ENCODE results near the gene ATP2B2. TPM values are rescaled to one million over a fixed set of nuclear protein-coding genes. Genes with fewer than 3 reads are reported as not detected.

ATP2B2 gene
- total RNA-seq (not detected in 2 replicates), polyA plus RNA-seq (not detected in 2 replicates), polyA minus RNA-seq (not detected in 2 replicates)
- total RNA-seq (2013), result 0.07 TPM

DNA sequence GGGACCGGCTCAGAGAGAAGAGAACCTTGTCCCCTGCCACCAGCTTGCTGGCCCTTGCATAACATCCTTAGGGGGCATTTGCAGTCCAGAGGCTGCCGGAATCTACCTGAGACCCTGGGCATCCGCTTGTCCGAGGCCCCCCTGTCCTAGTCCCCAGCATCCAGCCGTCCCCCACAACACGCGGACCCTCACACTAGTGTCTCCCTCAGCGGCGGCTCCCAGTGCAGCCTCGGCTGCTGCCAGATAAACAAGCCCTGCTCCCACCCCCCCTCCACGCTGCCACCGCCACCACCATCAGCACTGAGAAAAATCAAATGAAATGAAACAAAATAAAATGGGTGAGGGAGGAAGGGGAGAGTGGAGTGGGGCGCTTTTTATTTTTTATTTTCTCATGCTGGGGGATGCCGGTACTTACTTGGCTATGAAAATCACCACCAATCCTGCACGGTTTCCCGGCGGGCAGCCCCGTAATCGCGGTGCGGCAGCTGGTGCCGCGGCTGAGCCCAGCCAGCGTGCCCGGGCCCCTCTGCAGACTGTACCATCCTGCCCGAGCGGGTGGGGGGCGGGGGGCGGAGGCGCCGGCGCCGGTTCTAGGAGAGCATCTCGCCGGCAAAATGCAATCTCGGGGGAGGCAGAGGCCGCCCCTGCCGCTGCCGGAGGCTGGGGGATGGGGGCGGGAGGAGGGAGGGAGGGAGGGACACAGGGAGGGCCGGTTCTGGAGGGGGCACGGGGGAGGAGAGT, at the start of gene ATP2B2:
TSS of gene ATP2B2 (minus strand) at position 537 of the 741 bp plus-strand sequence. CDS start 56,043 bp downstream, outside the sequence.
- Mint-ChIP-seq H3K27me3 (peaks cover 13% of the 10 kb centered on the region), H3K4me3 (peak within 1 kb of the TSS; percentile 64), H3K27ac (no peak within 1 kb of the TSS), H3K4me1 (peaks cover 8% of the 10 kb centered on the region), H3K9me3 (ENCODE audit: insufficient read depth) (no peaks in the 10 kb centered on the region)
- peak; percentile 24 for DNase-seq
- peak within 1 kb of the TSS; percentile 72 for H3K4me2 ChIP-seq (replicated peaks; ENCODE audit: low read depth, low read length, poor library complexity, severe bottlenecking)
- CTCF ChIA-PET, result no interaction called here
- ATAC-seq (ENCODE audit: low read depth), result peak; percentile 39
- TF ChIP-seq CTCF (IDR thresholded peaks at IDR 0.05) (no peak), EZH2 (IDR thresholded peaks at IDR 0.05; ENCODE audit: borderline replicate concordance, insufficient read depth, low read depth, low read length, poor library complexity, severe bottlenecking) (no peak)
- H3K4me1 ChIP-seq (ENCODE audit: control insufficient read depth in 2 of 2, insufficient read depth in 2 of 2, low read length in 2 of 2), result peaks cover 6 to 10% of the 10 kb centered on the region in 2 donors
- peak within 1 kb of the TSS; percentile 60 for H2AFZ ChIP-seq (ENCODE audit: insufficient read depth, low read depth, low read length, poor library complexity, severe bottlenecking)
- WGBS (ENCODE audit: insufficient coverage), result 13% methylated on average over 22 of the region's 42 CpGs
- peaks cover 0 to 28% (median 8%) of the 10 kb centered on the region in 4 experiments for H3K27me3 ChIP-seq (replicated peaks in 1 of 4; ENCODE audit: control extremely low read depth in 1 of 4, control insufficient read depth in 3 of 4, insufficient read depth in 4 of 4, low read length in 3 of 4)
- POLR2A ChIA-PET, result no interaction called here
- peak within 1 kb of the TSS in 3 of 5 experiments; percentile 29 to 36 (median 35) for H3K4me3 ChIP-seq (ENCODE audit: control extremely low read depth in 1 of 5, extremely low read depth in 1 of 5, insufficient read depth in 1 of 5, low read depth in 2 of 5, low read length in 4 of 5)
- H3K9ac ChIP-seq (ENCODE audit: low read length), result peak within 1 kb of the TSS; percentile 48
- H3K36me3 ChIP-seq (replicated peaks in 1 of 2; ENCODE audit: control extremely low read depth in 1 of 2, control insufficient read depth in 1 of 2, extremely low read depth in 1 of 2, insufficient read depth in 2 of 2, low read length in 1 of 2), result no peaks in the 10 kb centered on the region
- no peaks in the 10 kb centered on the region for H3K9me3 ChIP-seq (ENCODE audit: control extremely low read depth in 1 of 3, control insufficient read depth in 2 of 3, insufficient read depth in 1 of 3, low read length in 2 of 3)
- H3K27ac ChIP-seq (ENCODE audit: low read length in 2 of 2), result no peak within 1 kb of the TSS
- H4K20me1 ChIP-seq (ENCODE audit: control insufficient read depth, insufficient read depth, low read length, poor library complexity, severe bottlenecking), result no peaks in the 10 kb centered on the region
- no peaks in the 10 kb centered on the region for H3K79me2 ChIP-seq (ENCODE audit: control insufficient read depth, insufficient read depth, low read length)
- intact Hi-C loops (cut with micrococcal nuclease), result no loop called here

DNA sequence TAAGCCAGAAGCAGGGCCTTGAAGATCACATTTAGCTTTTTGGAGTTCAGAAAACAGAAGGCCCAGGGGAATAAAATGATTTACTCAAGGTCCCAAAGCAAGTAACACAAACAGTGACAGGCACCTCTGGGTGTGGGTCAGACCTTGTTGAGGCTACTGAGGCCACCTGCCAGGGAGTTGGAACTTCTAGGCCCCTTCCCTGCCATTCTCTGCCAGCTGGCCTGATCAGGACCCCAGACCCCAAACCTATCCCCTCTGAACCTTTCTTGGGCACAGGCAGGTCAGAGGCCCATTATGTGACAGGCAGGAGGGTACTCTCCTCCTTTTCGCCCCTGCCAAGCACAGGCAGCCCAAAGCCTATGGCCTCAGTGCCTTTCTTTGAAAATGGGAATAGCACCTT, 49.4 kb upstream of the ATP2B2 start:
- Mint-ChIP-seq H3K27ac (no peak overlapping the region), H3K4me1 (peaks cover 7% of the 10 kb centered on the region), H3K4me3 (no peak overlapping the region), H3K27me3 (peaks cover 15% of the 10 kb centered on the region), H3K9me3 (ENCODE audit: insufficient read depth) (no peaks in the 10 kb centered on the region)
- no peak overlapping the region for H2AFZ ChIP-seq (ENCODE audit: insufficient read depth, low read depth, low read length, poor library complexity, severe bottlenecking)
- no peak overlapping the region for H3K4me3 ChIP-seq (ENCODE audit: control extremely low read depth in 1 of 5, extremely low read depth in 1 of 5, insufficient read depth in 1 of 5, low read depth in 2 of 5, low read length in 4 of 5)
- H3K9me3 ChIP-seq (ENCODE audit: control extremely low read depth in 1 of 3, control insufficient read depth in 2 of 3, insufficient read depth in 1 of 3, low read length in 2 of 3), result no peaks in the 10 kb centered on the region
- no peaks in the 10 kb centered on the region for H3K79me2 ChIP-seq (ENCODE audit: control insufficient read depth, insufficient read depth, low read length)
- intact Hi-C loops (cut with micrococcal nuclease), result no loop called here
- H3K9ac ChIP-seq (ENCODE audit: low read length), result no peak overlapping the region
- no peak for ATAC-seq (ENCODE audit: low read depth)
- ChIA-PET POLR2A (no interaction called here), CTCF (no interaction called here)
- no peak overlapping the region for H3K27ac ChIP-seq (ENCODE audit: low read length in 2 of 2)
- no peak for DNase-seq
- TF ChIP-seq EZH2 (IDR thresholded peaks at IDR 0.05; ENCODE audit: borderline replicate concordance, insufficient read depth, low read depth, low read length, poor library complexity, severe bottlenecking) (no peak), CTCF (IDR thresholded peaks at IDR 0.05) (no peak)
- H3K27me3 ChIP-seq (replicated peaks in 1 of 4; ENCODE audit: control extremely low read depth in 1 of 4, control insufficient read depth in 3 of 4, insufficient read depth in 4 of 4, low read length in 3 of 4), result peaks cover 0 to 17% (median 0%) of the 10 kb centered on the region in 4 experiments
- H3K4me1 ChIP-seq (ENCODE audit: control insufficient read depth in 2 of 2, insufficient read depth in 2 of 2, low read length in 2 of 2), result peaks cover 0 to 11% of the 10 kb centered on the region in 2 donors
- WGBS (ENCODE audit: insufficient coverage), result 100% methylated on average over 1 of the region's 1 CpG
- H4K20me1 ChIP-seq (ENCODE audit: control insufficient read depth, insufficient read depth, low read length, poor library complexity, severe bottlenecking), result no peaks in the 10 kb centered on the region
- no peaks in the 10 kb centered on the region for H3K36me3 ChIP-seq (replicated peaks in 1 of 2; ENCODE audit: control extremely low read depth in 1 of 2, control insufficient read depth in 1 of 2, extremely low read depth in 1 of 2, insufficient read depth in 2 of 2, low read length in 1 of 2)
- no peak overlapping the region for H3K4me2 ChIP-seq (replicated peaks; ENCODE audit: low read depth, low read length, poor library complexity, severe bottlenecking)

Measured in B cell (primary cell).